SH-SY5Y (cell line): ENCODE results near the gene NFAM1.

Experiments
- GATA2 ChIP-seq: IDR thresholded peaks from 2 replicates; pipeline ENCODE4 v1.6.1; 2011; ENCODE audit warnings: mild to moderate bottlenecking, low read depth, low read length
- GATA3 ChIP-seq: IDR thresholded peaks from 2 replicates; pipeline ENCODE4 v1.6.1; 2011; ENCODE audit warnings: low read depth, mild to moderate bottlenecking, low read length, moderate library complexity

DNA sequence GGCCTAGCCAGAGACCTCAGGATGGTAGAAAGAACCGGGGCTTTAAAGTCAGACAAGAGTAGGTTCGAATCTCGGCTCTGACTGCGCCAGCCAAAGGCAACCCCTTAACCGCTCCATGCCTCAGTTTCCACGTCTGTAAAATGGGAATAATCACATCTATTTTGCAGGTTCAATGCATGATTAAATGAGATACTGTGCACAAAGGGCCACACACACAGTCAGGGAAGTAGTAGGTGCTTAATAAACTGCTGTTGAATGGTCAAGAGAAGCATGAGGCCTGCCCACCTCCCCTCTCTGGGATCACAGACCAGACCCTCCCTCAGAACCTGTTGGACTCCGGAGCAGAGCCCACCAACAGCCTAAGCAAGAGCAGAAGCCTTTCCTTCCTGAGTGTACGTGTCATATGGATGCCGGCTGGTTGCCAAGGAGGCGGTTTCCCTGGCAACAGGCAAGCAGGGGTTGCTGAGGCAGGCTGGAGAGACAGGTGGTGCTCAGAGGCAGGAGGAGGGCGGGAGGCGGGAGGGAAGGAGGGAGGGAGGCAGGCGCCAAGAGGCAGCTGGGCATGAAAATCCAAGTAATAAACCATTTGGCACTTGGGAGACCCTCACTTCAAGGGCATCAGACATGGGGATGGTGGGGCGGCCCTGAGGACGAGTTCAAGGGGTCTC is 43.9 kb downstream of the NFAM1 start:
- TF ChIP-seq GATA2 (no peak), GATA3 (no peak)
